K562 (cell line): Measurements from ENCODE around the gene INTS2. TPM values are rescaled to one million over a fixed set of nuclear protein-coding genes. Genes with fewer than 3 reads are reported as not detected.
A peak's percentile ranks its signal among the peaks of the same experiment; 100 is the strongest.

Experiments
- ATAC-seq: fragments of 200-7000 bp; cut with Tn5 transposase; 3 replicates; pipeline ENCODE4 v1.9.1; 2020; ENCODE audit warnings: moderate library complexity
- BruUV-seq: library from RNA; stranded (reverse); fragments of 400-500 nt; replicated peaks from 2 replicates; lab custom pipeline; 2021; lab: Mats Ljungman, UMichigan
- CTCF ChIA-PET: fragments of 300-600 bp; formaldehyde crosslinking; extraction: SDS; loops from one replicate; lab custom pipeline; 2021; ENCODE audit warnings: low intra/inter-chr PET ratio; lab: Yijun Ruan, JAX
- POLR2A ChIA-PET: fragments of 300-600, 350-650 bp; sonication (Branson Sonifier 250); formaldehyde crosslinking; extraction: SDS; loops from one replicate; lab custom pipeline; 2021; ENCODE audit warnings: antibody characterized with exemption, inconsistent platforms; lab: Yijun Ruan, JAX
- DNase-seq, 4 experiments: peaks; one replicate each; pipeline versions ENCODE4 v3.0.0 to v3.0.0-alpha.2; 2011 to 2018; ENCODE audit warnings: low spot score in 3 of 4, mixed read lengths in 3 of 4; ENCODE audit errors: extremely low read depth in 1 of 4
- FAIRE-seq: peaks from 2 replicates; lab custom pipeline; 2011; peaks lifted over from hg19 to GRCh38; lab: Jason Lieb, UNC
- H2AFZ ChIP-seq: 2 replicates; pipeline ENCODE4 v1.6.0; 2011; ENCODE audit warnings: low read depth, low read length, control low read depth, inconsistent platforms
- H3K27ac ChIP-seq: fragments of 200-600 bp; 3 replicates; pipeline ENCODE4 v1.8.0; 2011; ENCODE audit warnings: low read depth, mild to moderate bottlenecking, control low read depth, inconsistent platforms, low read length, moderate library complexity, mixed read lengths; ENCODE audit errors: extremely low read depth
- H3K27me3 ChIP-seq, 2 experiments: fragments of 300-600 bp in 1 of 2; 2 replicates in 1 of 2; 3 replicates in 1 of 2; pipeline versions ENCODE4 v1.6.0 to v1.8.0; 2011; ENCODE audit warnings: inconsistent platforms in 2 of 2, low read length in 2 of 2, mild to moderate bottlenecking in 1 of 2, mixed read lengths in 1 of 2, moderate library complexity in 1 of 2; ENCODE audit not compliant: control insufficient read depth in 2 of 2, insufficient read depth in 2 of 2
- H3K36me3 ChIP-seq: fragments of 300-600 bp; 3 replicates; pipeline ENCODE4 v1.8.0; 2011; ENCODE audit warnings: mild to moderate bottlenecking, low read length, inconsistent platforms; ENCODE audit not compliant: control insufficient read depth, insufficient read depth
- H3K4me1 ChIP-seq, 2 experiments: fragments of 200-600 bp in 1 of 2; replicated peaks in 1 of 2; 2 replicates in 1 of 2; 3 replicates in 1 of 2; pipeline versions ENCODE4 v1.5.1 to v1.8.0; 2011; ENCODE audit warnings: inconsistent platforms in 2 of 2, low read length in 2 of 2, mild to moderate bottlenecking in 1 of 2, mixed read lengths in 1 of 2, moderate library complexity in 1 of 2; ENCODE audit not compliant: control insufficient read depth in 2 of 2, insufficient read depth in 2 of 2
- H3K4me2 ChIP-seq: 2 replicates; pipeline ENCODE4 v1.6.1; 2011; ENCODE audit warnings: low read length, control low read depth, inconsistent platforms, mixed read lengths; ENCODE audit not compliant: insufficient read depth
- H3K4me3 ChIP-seq: fragments of 200-600 bp; sonication (generic), shearing (Covaris generic); 2 replicates; pipeline ENCODE4 v1.5.1; 2016; ENCODE audit warnings: control low read depth, inconsistent platforms
- H3K79me2 ChIP-seq: fragments of 200-600 bp; 3 replicates; pipeline ENCODE4 v1.8.0; 2011; ENCODE audit warnings: low read length, inconsistent platforms; ENCODE audit not compliant: control insufficient read depth, insufficient read depth
- H3K9ac ChIP-seq, 2 experiments: 2 replicates each; pipeline versions ENCODE4 v1.6.0 to v1.6.1; 2011; ENCODE audit warnings: low read depth in 2 of 2, low read length in 2 of 2, control low read depth in 1 of 2, inconsistent platforms in 1 of 2, mild to moderate bottlenecking in 1 of 2, mixed read lengths in 1 of 2; ENCODE audit not compliant: insufficient read depth in 1 of 2
- H3K9me1 ChIP-seq: one replicate; pipeline ENCODE4 v1.6.0; 2011; ENCODE audit warnings: inconsistent platforms, mild to moderate bottlenecking, low read length, moderate library complexity; ENCODE audit not compliant: control insufficient read depth, insufficient read depth
- H3K9me3 ChIP-seq: replicated peaks from 2 replicates; pipeline ENCODE4 v1.5.1; 2011; ENCODE audit warnings: low read depth, low read length, inconsistent platforms; ENCODE audit not compliant: control insufficient read depth, insufficient read depth
- H4K20me1 ChIP-seq: replicated peaks from 2 replicates; pipeline ENCODE4 v1.6.1; 2011; ENCODE audit warnings: low read length, inconsistent platforms, mixed read lengths; ENCODE audit not compliant: control insufficient read depth, insufficient read depth
- USF2 ChIP-seq: sonication (generic); formaldehyde crosslinking; IDR thresholded peaks from 2 replicates; pipeline ENCODE4 v1.5.0; 2020; ENCODE audit warnings: missing genetic modification reagents
- ZBTB11 ChIP-seq, 3 experiments: fragments of 200-800 bp in 1 of 3; fragments of 250-450 bp in 1 of 3; fragments of 450-650 bp in 1 of 3; sonication (Bioruptor Pico) in 1 of 3; sonication (Bioruptor generic) in 1 of 3; formaldehyde crosslinking in 1 of 3; IDR thresholded peaks; 2 replicates each; pipeline versions ENCODE4 v1.6.1 to v1.8.0; 2016 to 2022; ENCODE audit warnings: mild to moderate bottlenecking in 2 of 3, missing genetic modification characterization in 2 of 3, missing compliant biosample characterization in 1 of 3, moderate library complexity in 1 of 3
- WGBS: fragments of 100-300 bp; shearing (Covaris generic); methylation state at CpG from one replicate; pipeline ENCODE4 v1.1.6; 2016; ENCODE audit warnings: low coverage, mixed read lengths; ENCODE audit not compliant: insufficient coverage; ENCODE audit errors: missing lambda C conversion rate; 5-methylcytosine and 5-hydroxymethylcytosine counted together
- in situ Hi-C: fragments of 300-500 bp; cut with MboI; formaldehyde crosslinking; loops from 4 replicates; pipeline ENCODE4 v1.15.0; 2018; ENCODE audit warnings: inconsistent platforms, mixed read lengths
- intact Hi-C: fragments of 100-400 bp; cut with micrococcal nuclease; formaldehyde crosslinking; loops from 2 replicates; pipeline ENCODE4 v1.14.2; 2022
- polyA plus RNA-seq, 8 experiments: library from polyadenylated mRNA; depleted of rRNA in 4 of 8; stranded (reverse) in 5 of 8; unstranded in 3 of 8; fragments of >200 nt; fragmentation: Nextera tagmentation in 2 of 8; fragmentation: Illumina TruSeq in 1 of 8; extraction: Ambion mirVana in 2 of 8; extraction: Trizol in 1 of 8; gene quantifications; 2 replicates each; pipeline versions ENCODE4 v1.2.1 to v1.2.3, GENCODE V29; 2011 to 2014; ENCODE audit warnings: inconsistent platforms in 1 of 8, missing spikeins in 1 of 8
- total RNA-seq, 7 experiments: library from RNA; depleted of rRNA in 6 of 7; stranded (reverse); fragments of >200 nt in 6 of 7; fragmentation: Illumina TruSeq in 2 of 7; extraction: Trizol in 2 of 7; gene quantifications; 2 replicates each; pipeline versions ENCODE4 v1.2.1 to v1.2.3, GENCODE V29; 2011 to 2021; ENCODE audit warnings: low replicate concordance in 1 of 7

The INTS2 gene
- total and polyA plus RNA-seq, 9 of the 15 experiments (the other 6 are each of a cell fraction or from before 2014, with no cell fraction given) = 4.8 to 24.7 (median 12.8) TPM

- no peaks in the 10 kb centered on the region for H3K9me1 ChIP-seq
- 70% methylated on average over 2 of the region's 2 CpGs for WGBS
- H3K9me3 ChIP-seq = no peaks in the 10 kb centered on the region
- no peak for FAIRE-seq
- ChIA-PET CTCF (no interaction called here), POLR2A (no interaction called here)
- in situ Hi-C loops = no loop called here
- intact Hi-C loops = no loop called here
- no peak overlapping the region for H3K27ac ChIP-seq
- no peak for TF ChIP-seq USF2 (CRISPR knock-in tag)
- peak in 1 of 3 experiments; percentile 87; a peak in 2 of 6 replicates for TF ChIP-seq ZBTB11 (CRISPR knock-in tag; IDR thresholded peaks at IDR 0.05)
- peaks cover 47% of the 10 kb centered on the region; the same call in 2 of the 3 replicates for H3K36me3 ChIP-seq
- H3K4me1 ChIP-seq = no peaks in the 10 kb centered on the region
- no peak overlapping the region for H3K4me3 ChIP-seq
- H4K20me1 ChIP-seq = no peaks in the 10 kb centered on the region
- no peak overlapping the region for H3K9ac ChIP-seq
- BruUV-seq = no TSS peak
- H3K4me2 ChIP-seq = no peak overlapping the region
- no peak overlapping the region for H2AFZ ChIP-seq
- no peaks in the 10 kb centered on the region for H3K27me3 ChIP-seq
- no peak for DNase-seq
- H3K79me2 ChIP-seq = no peaks in the 10 kb centered on the region
- ATAC-seq = no peak
Observed at GRCh38 chr17:61895391-61895790, 32.4 kb downstream of the INTS2 start.
